ENCODE measurements around the gene PEX3.
A peak's percentile ranks its signal among the peaks of the same experiment; 100 is the strongest.

The PEX3 gene

GRCh38 chr6:143426026-143426425 is 24.6 kb upstream of the PEX3 start:
- Histone ChIP-seq H3K9ac (ENCODE audit: low read length) (no peak overlapping the region), H3K4me3 (ENCODE audit: low read length) (no peak overlapping the region), H3K4me2 (ENCODE audit: low read length) (no peak overlapping the region), H3K23ac (ENCODE audit: low read length) (no peak overlapping the region), H3K18ac (ENCODE audit: low read length) (no peak overlapping the region), H2BK5ac (ENCODE audit: low read length) (no peak overlapping the region), H4K5ac (ENCODE audit: low read length) (no peak overlapping the region), H2BK120ac (ENCODE audit: low read depth, low read length) (no peak overlapping the region), H3K79me1 (ENCODE audit: low read length) (no peaks in the 10 kb centered on the region), H3K79me2 (ENCODE audit: control insufficient read depth, insufficient read depth, low read length) (no peaks in the 10 kb centered on the region), H2BK15ac (replicated peaks; ENCODE audit: low read depth) (no peak overlapping the region), H3K27me3 (ENCODE audit: insufficient read depth, low read length, poor library complexity) (no peaks in the 10 kb centered on the region), H3K27ac (ENCODE audit: low read depth, low read length) (no peak overlapping the region), H4K8ac (ENCODE audit: low read depth, low read length) (no peak overlapping the region), H3K4ac (ENCODE audit: low read depth, low read length) (no peak overlapping the region), H2AK5ac (ENCODE audit: low read length) (no peak overlapping the region), H3K56ac (ENCODE audit: low read length) (no peak overlapping the region), H3K4me1 (ENCODE audit: control insufficient read depth, low read depth, low read length) (no peaks in the 10 kb centered on the region), H3K36me3 (ENCODE audit: control insufficient read depth, insufficient read depth, low read length) (no peaks in the 10 kb centered on the region)
- no peak for DNase-seq
- no CpG with 5 or more reads among the region's 2 CpGs for WGBS (ENCODE audit: extremely low coverage, insufficient coverage, low lambda C conversion rate)

- no peak overlapping the region for H3K56ac ChIP-seq (ENCODE audit: low read length)
- H3K4me2 ChIP-seq (ENCODE audit: low read length): no peak overlapping the region
- no peak overlapping the region for H3K27ac ChIP-seq (ENCODE audit: low read depth, low read length)
- no peak overlapping the region for H3K9ac ChIP-seq (ENCODE audit: low read length)
- H3K79me2 ChIP-seq (ENCODE audit: control insufficient read depth, insufficient read depth, low read length): no peaks in the 10 kb centered on the region
- H3K4me3 ChIP-seq (ENCODE audit: low read length): no peak overlapping the region
- no peak overlapping the region for H2AK5ac ChIP-seq (ENCODE audit: low read length)
- peak; percentile 83 for DNase-seq
- H2BK15ac ChIP-seq (replicated peaks; ENCODE audit: low read depth): no peak overlapping the region
- no peak overlapping the region for H3K23ac ChIP-seq (ENCODE audit: low read length)
- H4K8ac ChIP-seq (ENCODE audit: low read depth, low read length): no peak overlapping the region
- no peak overlapping the region for H4K5ac ChIP-seq (ENCODE audit: low read length)
- H3K36me3 ChIP-seq (ENCODE audit: control insufficient read depth, insufficient read depth, low read length): no peaks in the 10 kb centered on the region
- H3K79me1 ChIP-seq (ENCODE audit: low read length): no peaks in the 10 kb centered on the region
- H3K4me1 ChIP-seq (ENCODE audit: control insufficient read depth, low read depth, low read length): no peaks in the 10 kb centered on the region
- H2BK120ac ChIP-seq (ENCODE audit: low read depth, low read length): no peak overlapping the region
- H2BK5ac ChIP-seq (ENCODE audit: low read length): no peak overlapping the region
- WGBS (ENCODE audit: extremely low coverage, insufficient coverage, low lambda C conversion rate): no CpG with 5 or more reads among the region's 4 CpGs
- no peak overlapping the region for H3K18ac ChIP-seq (ENCODE audit: low read length)
- no peaks in the 10 kb centered on the region for H3K27me3 ChIP-seq (ENCODE audit: insufficient read depth, low read length, poor library complexity)
- H3K4ac ChIP-seq (ENCODE audit: low read depth, low read length): no peak overlapping the region
These were observed 23.3 kb upstream of the PEX3 start for GRCh38 chr6:143427109-143427817.

GRCh38 chr6:143429970-143430369 is 20.6 kb upstream of the PEX3 start:
- Histone ChIP-seq H3K4me3 (ENCODE audit: low read length) (no peak overlapping the region), H4K5ac (ENCODE audit: low read length) (no peak overlapping the region), H2BK120ac (ENCODE audit: low read depth, low read length) (no peak overlapping the region), H4K8ac (ENCODE audit: low read depth, low read length) (no peak overlapping the region), H3K79me2 (ENCODE audit: control insufficient read depth, insufficient read depth, low read length) (no peaks in the 10 kb centered on the region), H3K4ac (ENCODE audit: low read depth, low read length) (no peak overlapping the region), H3K27ac (ENCODE audit: low read depth, low read length) (no peak overlapping the region), H2BK5ac (ENCODE audit: low read length) (no peak overlapping the region), H3K36me3 (ENCODE audit: control insufficient read depth, insufficient read depth, low read length) (no peaks in the 10 kb centered on the region), H3K56ac (ENCODE audit: low read length) (no peak overlapping the region), H3K23ac (ENCODE audit: low read length) (no peak overlapping the region), H3K4me2 (ENCODE audit: low read length) (no peak overlapping the region), H2AK5ac (ENCODE audit: low read length) (no peak overlapping the region), H3K18ac (ENCODE audit: low read length) (no peak overlapping the region), H3K79me1 (ENCODE audit: low read length) (no peaks in the 10 kb centered on the region), H3K4me1 (ENCODE audit: control insufficient read depth, low read depth, low read length) (no peaks in the 10 kb centered on the region), H3K27me3 (ENCODE audit: insufficient read depth, low read length, poor library complexity) (no peaks in the 10 kb centered on the region), H2BK15ac (replicated peaks; ENCODE audit: low read depth) (no peak overlapping the region), H3K9ac (ENCODE audit: low read length) (no peak overlapping the region)
- WGBS (ENCODE audit: extremely low coverage, insufficient coverage, low lambda C conversion rate): no CpG with 5 or more reads among the region's 4 CpGs
- DNase-seq: no peak

- Histone ChIP-seq H3K79me2 (ENCODE audit: control insufficient read depth, insufficient read depth, low read length) (no peaks in the 10 kb centered on the region), H3K4ac (ENCODE audit: low read depth, low read length) (no peak overlapping the region), H2BK120ac (ENCODE audit: low read depth, low read length) (no peak overlapping the region), H3K27me3 (ENCODE audit: insufficient read depth, low read length, poor library complexity) (no peaks in the 10 kb centered on the region), H3K4me1 (ENCODE audit: control insufficient read depth, low read depth, low read length) (no peaks in the 10 kb centered on the region), H2BK5ac (ENCODE audit: low read length) (no peak overlapping the region), H3K23ac (ENCODE audit: low read length) (no peak overlapping the region), H2BK15ac (replicated peaks; ENCODE audit: low read depth) (no peak overlapping the region), H4K5ac (ENCODE audit: low read length) (no peak overlapping the region), H3K18ac (ENCODE audit: low read length) (no peak overlapping the region), H3K27ac (ENCODE audit: low read depth, low read length) (no peak overlapping the region), H3K36me3 (ENCODE audit: control insufficient read depth, insufficient read depth, low read length) (no peaks in the 10 kb centered on the region), H3K9ac (ENCODE audit: low read length) (no peak overlapping the region), H3K4me2 (ENCODE audit: low read length) (no peak overlapping the region), H3K79me1 (ENCODE audit: low read length) (no peaks in the 10 kb centered on the region), H3K56ac (ENCODE audit: low read length) (no peak overlapping the region), H4K8ac (ENCODE audit: low read depth, low read length) (no peak overlapping the region), H3K4me3 (ENCODE audit: low read length) (no peak overlapping the region), H2AK5ac (ENCODE audit: low read length) (no peak overlapping the region)
- no peak for DNase-seq
- WGBS (ENCODE audit: extremely low coverage, insufficient coverage, low lambda C conversion rate): no CpG with 5 or more reads among the region's 1 CpG
These were observed 19.4 kb upstream of the PEX3 start for GRCh38 chr6:143431226-143431625.

- no peak overlapping the region for H3K4me2 ChIP-seq (ENCODE audit: low read length)
- H3K27ac ChIP-seq (ENCODE audit: low read depth, low read length): no peak overlapping the region
- no peaks in the 10 kb centered on the region for H3K36me3 ChIP-seq (ENCODE audit: control insufficient read depth, insufficient read depth, low read length)
- H2BK15ac ChIP-seq (replicated peaks; ENCODE audit: low read depth): no peak overlapping the region
- DNase-seq: no peak
- no peak overlapping the region for H3K4ac ChIP-seq (ENCODE audit: low read depth, low read length)
- H3K27me3 ChIP-seq (ENCODE audit: insufficient read depth, low read length, poor library complexity): no peaks in the 10 kb centered on the region
- no peak overlapping the region for H4K5ac ChIP-seq (ENCODE audit: low read length)
- no peak overlapping the region for H2BK120ac ChIP-seq (ENCODE audit: low read depth, low read length)
- no peak overlapping the region for H4K8ac ChIP-seq (ENCODE audit: low read depth, low read length)
- H3K4me3 ChIP-seq (ENCODE audit: low read length): no peak overlapping the region
- no peak overlapping the region for H2BK5ac ChIP-seq (ENCODE audit: low read length)
- WGBS (ENCODE audit: extremely low coverage, insufficient coverage, low lambda C conversion rate): no CpG with 5 or more reads among the region's 4 CpGs
- no peaks in the 10 kb centered on the region for H3K79me1 ChIP-seq (ENCODE audit: low read length)
- no peak overlapping the region for H3K23ac ChIP-seq (ENCODE audit: low read length)
- no peak overlapping the region for H3K56ac ChIP-seq (ENCODE audit: low read length)
- H3K18ac ChIP-seq (ENCODE audit: low read length): no peak overlapping the region
- H3K4me1 ChIP-seq (ENCODE audit: control insufficient read depth, low read depth, low read length): no peaks in the 10 kb centered on the region
- H2AK5ac ChIP-seq (ENCODE audit: low read length): no peak overlapping the region
- H3K9ac ChIP-seq (ENCODE audit: low read length): no peak overlapping the region
- H3K79me2 ChIP-seq (ENCODE audit: control insufficient read depth, insufficient read depth, low read length): no peaks in the 10 kb centered on the region
These were observed 18.0 kb upstream of the PEX3 start for GRCh38 chr6:143432588-143432987.

- Histone ChIP-seq H2BK5ac (ENCODE audit: low read length) (no peak overlapping the region), H3K9ac (ENCODE audit: low read length) (no peak overlapping the region), H4K8ac (ENCODE audit: low read depth, low read length) (no peak overlapping the region), H3K18ac (ENCODE audit: low read length) (no peak overlapping the region), H2AK5ac (ENCODE audit: low read length) (no peak overlapping the region), H3K79me2 (ENCODE audit: control insufficient read depth, insufficient read depth, low read length) (no peaks in the 10 kb centered on the region), H3K56ac (ENCODE audit: low read length) (no peak overlapping the region), H3K27me3 (ENCODE audit: insufficient read depth, low read length, poor library complexity) (no peaks in the 10 kb centered on the region), H2BK15ac (replicated peaks; ENCODE audit: low read depth) (no peak overlapping the region), H3K36me3 (ENCODE audit: control insufficient read depth, insufficient read depth, low read length) (no peaks in the 10 kb centered on the region), H3K4me2 (ENCODE audit: low read length) (no peak overlapping the region), H3K4ac (ENCODE audit: low read depth, low read length) (no peak overlapping the region), H3K27ac (ENCODE audit: low read depth, low read length) (no peak overlapping the region), H3K4me1 (ENCODE audit: control insufficient read depth, low read depth, low read length) (no peaks in the 10 kb centered on the region), H3K79me1 (ENCODE audit: low read length) (no peaks in the 10 kb centered on the region), H2BK120ac (ENCODE audit: low read depth, low read length) (no peak overlapping the region), H3K4me3 (ENCODE audit: low read length) (no peak overlapping the region), H3K23ac (ENCODE audit: low read length) (no peak overlapping the region), H4K5ac (ENCODE audit: low read length) (no peak overlapping the region)
- DNase-seq: no peak
- WGBS (ENCODE audit: extremely low coverage, insufficient coverage, low lambda C conversion rate): no CpG with 5 or more reads among the region's 2 CpGs
These were observed 9.6 kb upstream of the PEX3 start for GRCh38 chr6:143441010-143441409.

Data from mesendoderm (in vitro differentiated cells).